ENCODE data around the gene PVALEF. TPM values are rescaled to one million over a fixed set of nuclear protein-coding genes. Genes with fewer than 3 reads are reported as not detected.
A peak's percentile ranks its signal among the peaks of the same experiment; 100 is the strongest.

Gene PVALEF
- total and polyA plus RNA-seq, 2 of the 13 experiments (the other 11 are each of a cell fraction or from before 2014, with no cell fraction given): 0.18 TPM

DNA sequence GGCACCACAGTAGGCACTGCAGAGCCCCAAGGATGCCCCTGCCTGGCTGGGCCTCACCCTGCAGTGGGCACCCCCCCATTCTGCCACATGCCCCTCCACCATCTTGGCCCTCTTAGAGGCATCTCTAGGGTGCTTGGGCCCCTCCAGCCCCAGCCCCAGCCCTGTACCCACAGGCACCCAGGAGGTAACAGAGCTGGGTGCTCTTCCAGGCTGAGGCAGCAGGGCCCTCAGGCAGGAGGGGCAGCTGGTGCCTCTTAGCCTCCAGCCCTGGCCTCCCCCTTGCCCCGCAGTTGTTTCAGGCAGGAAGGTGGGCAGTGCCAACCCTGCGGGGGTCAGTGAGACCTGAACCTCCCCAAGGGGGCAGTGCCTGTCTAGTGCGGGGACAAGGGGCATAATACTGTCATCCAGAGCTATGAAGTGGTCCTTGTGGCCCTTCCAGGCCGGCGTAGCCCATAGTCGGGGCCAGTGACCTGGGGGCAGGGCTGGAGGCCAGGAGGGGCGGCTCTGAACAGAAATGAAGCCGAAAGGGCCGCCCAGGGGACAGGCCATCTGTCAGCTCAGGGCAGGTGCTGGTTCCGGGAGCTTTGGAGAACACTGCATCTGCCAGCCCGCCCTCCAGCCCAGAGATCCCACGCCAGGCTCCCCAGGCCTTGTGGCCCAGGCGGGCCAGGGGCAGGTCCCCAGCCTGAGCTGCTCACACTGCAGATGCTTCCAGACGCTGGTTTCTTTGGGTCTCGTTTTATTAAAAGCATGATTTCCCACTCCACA, 5.6 kb downstream of the PVALEF start:
- H3K4me1 ChIP-seq (ENCODE audit: insufficient read depth, low read length): peaks cover 30% of the 10 kb centered on the region
- no peak overlapping the region for H3K9ac ChIP-seq (ENCODE audit: insufficient read depth, low read depth, low read length)
- no peak overlapping the region for H3K4me3 ChIP-seq (replicated peaks in 1 of 3; ENCODE audit: insufficient read depth in 1 of 3, low read depth in 2 of 3, low read length in 3 of 3)
- CTCF ChIA-PET (ENCODE audit: low intra/inter-chr PET ratio, low total read pairs): no interaction called here
- no peak for FAIRE-seq
- no peaks in the 10 kb centered on the region for H3K79me2 ChIP-seq (ENCODE audit: insufficient read depth, low read length)
- no peak overlapping the region for H2AFZ ChIP-seq (ENCODE audit: low read length)
- 57% methylated on average over 5 of the region's 15 CpGs for WGBS (ENCODE audit: low lambda C conversion rate)
- BruUV-seq (replicated peaks): no TSS peak
- H3K4me2 ChIP-seq (ENCODE audit: low read depth, low read length): no peak overlapping the region
- no peaks in the 10 kb centered on the region for H3K36me3 ChIP-seq (replicated peaks in 1 of 2; ENCODE audit: control insufficient read depth in 1 of 2, insufficient read depth in 2 of 2, low read length in 2 of 2)
- H3K27me3 ChIP-seq (ENCODE audit: control insufficient read depth in 1 of 2, insufficient read depth in 2 of 2, low read length in 2 of 2): peaks cover 0 to 11% of the 10 kb centered on the region in 2 experiments; a peak in 2 of 5 replicates
- in situ Hi-C loops (cut with HindIII; ENCODE audit: extremely low pct_ligation_motif_present, low pct_unique_long_range_greater_than_20kb) (no loop called here), intact Hi-C loops (cut with micrococcal nuclease; ENCODE audit: unreplicated experiment) (no loop called here)
- POLR2A ChIA-PET: interaction anchor here (0.5 to 1.3 kb wide), 2 partner anchors 9 to 50 kb away, joined by 3 read pairs; no protein-coding TSS in a partner anchor
- H3K9me3 ChIP-seq (ENCODE audit: low read length): no peaks in the 10 kb centered on the region
- no peaks in the 10 kb centered on the region for H4K20me1 ChIP-seq (ENCODE audit: insufficient read depth, low read length)
- ATAC-seq: peak; percentile 14
- H3K27ac ChIP-seq (ENCODE audit: extremely low read length, insufficient read depth, low read length): no peak overlapping the region
- no peak for DNase-seq (ENCODE audit: low spot score)
- TF ChIP-seq HMGA1 (CRISPR knock-in tag; conservative IDR thresholded peaks at IDR 0.05): no peak
- TF ChIP-seq TCF7 (IDR thresholded peaks at IDR 0.05; ENCODE audit: low read depth): no peak
- TF ChIP-seq TOE1 (CRISPR knock-in tag; IDR thresholded peaks at IDR 0.05): no peak
- TF ChIP-seq THYN1 (CRISPR knock-in tag; IDR thresholded peaks at IDR 0.05; ENCODE audit: borderline replicate concordance, low read depth): no peak
- peak; percentile 90 for TF ChIP-seq HNRNPL (IDR thresholded peaks at IDR 0.05; ENCODE audit: low read depth, low read length)
- no peak for TF ChIP-seq RBAK (CRISPR knock-in tag; IDR thresholded peaks at IDR 0.05)
- TF ChIP-seq, protein P1, sequence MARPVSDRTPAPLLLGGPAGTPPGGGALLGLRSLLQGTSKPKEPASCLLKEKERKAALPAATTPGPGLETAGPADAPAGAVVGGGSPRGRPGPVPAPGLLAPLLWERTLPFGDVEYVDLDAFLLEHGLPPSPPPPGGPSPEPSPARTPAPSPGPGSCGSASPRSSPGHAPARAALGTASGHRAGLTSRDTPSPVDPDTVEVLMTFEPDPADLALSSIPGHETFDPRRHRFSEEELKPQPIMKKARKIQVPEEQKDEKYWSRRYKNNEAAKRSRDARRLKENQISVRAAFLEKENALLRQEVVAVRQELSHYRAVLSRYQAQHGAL (CRISPR knock-in tag; IDR thresholded peaks at IDR 0.05; ENCODE audit: not compliant biosample characterization): no peak
- TF ChIP-seq, protein P2, sequence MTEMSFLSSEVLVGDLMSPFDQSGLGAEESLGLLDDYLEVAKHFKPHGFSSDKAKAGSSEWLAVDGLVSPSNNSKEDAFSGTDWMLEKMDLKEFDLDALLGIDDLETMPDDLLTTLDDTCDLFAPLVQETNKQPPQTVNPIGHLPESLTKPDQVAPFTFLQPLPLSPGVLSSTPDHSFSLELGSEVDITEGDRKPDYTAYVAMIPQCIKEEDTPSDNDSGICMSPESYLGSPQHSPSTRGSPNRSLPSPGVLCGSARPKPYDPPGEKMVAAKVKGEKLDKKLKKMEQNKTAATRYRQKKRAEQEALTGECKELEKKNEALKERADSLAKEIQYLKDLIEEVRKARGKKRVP (CRISPR knock-in tag; IDR thresholded peaks at IDR 0.05): no peak
- peak; percentile 82 for TF ChIP-seq AGO2 (optimal IDR thresholded peaks at IDR 0.05; ENCODE audit: low read depth, low read length)
- TF ChIP-seq FOXK2 (IDR thresholded peaks at IDR 0.05): no peak
- no peak for TF ChIP-seq ZNF616 (CRISPR knock-in tag; IDR thresholded peaks at IDR 0.05; ENCODE audit: low read depth)
- no peak for TF ChIP-seq ZNF703 (CRISPR knock-in tag; IDR thresholded peaks at IDR 0.05; ENCODE audit: borderline replicate concordance)
- TF ChIP-seq PCBP1 (IDR thresholded peaks at IDR 0.05; ENCODE audit: borderline replicate concordance, low read depth, low read length): 0 out of 2 replicates have a peak, but pooled peaks have one; percentile 55
- no peak for TF ChIP-seq SP4 (CRISPR knock-in tag; IDR thresholded peaks at IDR 0.05)
- no peak for TF ChIP-seq ZMYM4 (CRISPR knock-in tag; IDR thresholded peaks at IDR 0.05)
- no peak for TF ChIP-seq XRCC5 (optimal IDR thresholded peaks at IDR 0.05; ENCODE audit: low read length)
- peak; percentile 35; the same call in 1 of the 2 replicates for TF ChIP-seq POLR2AphosphoS5 (IDR thresholded peaks at IDR 0.05; ENCODE audit: low read depth, low read length)
- peak; percentile 86 for TF ChIP-seq AGO1 (IDR thresholded peaks at IDR 0.05; ENCODE audit: low read depth, low read length, poor library complexity, severe bottlenecking)
- no peak for TF ChIP-seq GABPB1 (CRISPR knock-in tag; IDR thresholded peaks at IDR 0.05)
- TF ChIP-seq ZKSCAN8 (CRISPR knock-in tag; IDR thresholded peaks at IDR 0.05; ENCODE audit: borderline replicate concordance): no peak
- TF ChIP-seq, protein P3, sequence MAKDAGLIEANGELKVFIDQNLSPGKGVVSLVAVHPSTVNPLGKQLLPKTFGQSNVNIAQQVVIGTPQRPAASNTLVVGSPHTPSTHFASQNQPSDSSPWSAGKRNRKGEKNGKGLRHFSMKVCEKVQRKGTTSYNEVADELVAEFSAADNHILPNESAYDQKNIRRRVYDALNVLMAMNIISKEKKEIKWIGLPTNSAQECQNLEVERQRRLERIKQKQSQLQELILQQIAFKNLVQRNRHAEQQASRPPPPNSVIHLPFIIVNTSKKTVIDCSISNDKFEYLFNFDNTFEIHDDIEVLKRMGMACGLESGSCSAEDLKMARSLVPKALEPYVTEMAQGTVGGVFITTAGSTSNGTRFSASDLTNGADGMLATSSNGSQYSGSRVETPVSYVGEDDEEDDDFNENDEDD (CRISPR knock-in tag; IDR thresholded peaks at IDR 0.05; ENCODE audit: borderline replicate concordance): no peak
- TF ChIP-seq IKZF1 (IDR thresholded peaks at IDR 0.05): no peak
- TF ChIP-seq MED13 (CRISPR knock-in tag; IDR thresholded peaks at IDR 0.05): no peak
- no peak for TF ChIP-seq STAG1 (CRISPR knock-in tag; IDR thresholded peaks at IDR 0.05)
